ENCODE results near the gene SEMG1.

SEMG1 gene

GRCh38 chr20:45206725-45207124 is at the start of gene SEMG1:
Gene SEMG1 (plus strand): TSS chr20:45207033. CDS start chr20:45207054, 21 bp downstream.
- no peak for DNase-seq

- no peak for DNase-seq
Measured at GRCh38 chr20:45157962-45158361, 48.9 kb upstream of the SEMG1 start.

- no peak for DNase-seq
Measured at GRCh38 chr20:45163083-45163803, 43.6 kb upstream of the SEMG1 start.

- DNase-seq, result no peak
Measured at GRCh38 chr20:45164906-45165305, 41.9 kb upstream of the SEMG1 start.

- DNase-seq, result no peak
Measured at GRCh38 chr20:45173522-45173921, 33.3 kb upstream of the SEMG1 start.

- DNase-seq, result no peak
Measured at GRCh38 chr20:45174434-45175364, 32.1 kb upstream of the SEMG1 start, which contains the start of gene PI3. Gene PI3 (plus strand): TSS chr20:45174902. CDS start chr20:45174923, 21 bp downstream.

GRCh38 chr20:45176526-45177267 is 30.1 kb upstream of the SEMG1 start:
- DNase-seq, result no peak

GRCh38 chr20:45179166-45179565 is 27.7 kb upstream of the SEMG1 start:
- no peak for DNase-seq

- DNase-seq, result no peak
Measured at GRCh38 chr20:45181639-45182038, 25.2 kb upstream of the SEMG1 start.

- no peak for DNase-seq
Measured at GRCh38 chr20:45183084-45183483, 23.7 kb upstream of the SEMG1 start.

GRCh38 chr20:45187693-45188092 is 19.1 kb upstream of the SEMG1 start:
- no peak for DNase-seq

GRCh38 chr20:45189067-45189609 is 17.7 kb upstream of the SEMG1 start:
- DNase-seq, result no peak

- DNase-seq, result no peak
Measured at GRCh38 chr20:45189861-45190260, 17.0 kb upstream of the SEMG1 start.

GRCh38 chr20:45191926-45192325 is 14.9 kb upstream of the SEMG1 start:
- no peak for DNase-seq

- no peak for DNase-seq
Measured at GRCh38 chr20:45193331-45193730, 13.5 kb upstream of the SEMG1 start.

- no peak for DNase-seq
Measured at GRCh38 chr20:45209924-45210323, 3.1 kb downstream of the SEMG1 start.

GRCh38 chr20:45211569-45212474 is 5.0 kb downstream of the SEMG1 start:
- no peak for DNase-seq

GRCh38 chr20:45212836-45213235 is 6.0 kb downstream of the SEMG1 start:
- DNase-seq, result no peak

- DNase-seq, result no peak
Measured at GRCh38 chr20:45218124-45218523, 11.3 kb downstream of the SEMG1 start.

- DNase-seq, result no peak
Measured at GRCh38 chr20:45218636-45219035, 11.8 kb downstream of the SEMG1 start.

- DNase-seq, result no peak
Measured at GRCh38 chr20:45221076-45221475, 14.2 kb downstream of the SEMG1 start, which contains the start of gene SEMG2. Gene SEMG2 (plus strand): TSS chr20:45221373. CDS start chr20:45221390, 17 bp downstream.

- no peak for DNase-seq
Measured at GRCh38 chr20:45223136-45223535, 16.3 kb downstream of the SEMG1 start.
